KBM-7 (cell line): ENCODE results near the gene XCR1.
"Not testable (repeated sequence)": the region's sequence is repeated elsewhere in the genome, so short reads cannot be mapped to it uniquely, and the experiment has no call there.

Experiments used
- DNase-seq: peaks from one replicate; pipeline ENCODE4 v3.0.0-alpha.2; 2015
- in situ Hi-C: fragments of 300-500 bp; cut with MboI; formaldehyde crosslinking; loops from 2 replicates; pipeline ENCODE4 v1.14.3; 2020; ENCODE audit warnings: low sequenced_read_pairs, low pct_unique_long_range_greater_than_20kb, mixed read lengths

The XCR1 gene, protein sequence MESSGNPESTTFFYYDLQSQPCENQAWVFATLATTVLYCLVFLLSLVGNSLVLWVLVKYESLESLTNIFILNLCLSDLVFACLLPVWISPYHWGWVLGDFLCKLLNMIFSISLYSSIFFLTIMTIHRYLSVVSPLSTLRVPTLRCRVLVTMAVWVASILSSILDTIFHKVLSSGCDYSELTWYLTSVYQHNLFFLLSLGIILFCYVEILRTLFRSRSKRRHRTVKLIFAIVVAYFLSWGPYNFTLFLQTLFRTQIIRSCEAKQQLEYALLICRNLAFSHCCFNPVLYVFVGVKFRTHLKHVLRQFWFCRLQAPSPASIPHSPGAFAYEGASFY

DNA sequence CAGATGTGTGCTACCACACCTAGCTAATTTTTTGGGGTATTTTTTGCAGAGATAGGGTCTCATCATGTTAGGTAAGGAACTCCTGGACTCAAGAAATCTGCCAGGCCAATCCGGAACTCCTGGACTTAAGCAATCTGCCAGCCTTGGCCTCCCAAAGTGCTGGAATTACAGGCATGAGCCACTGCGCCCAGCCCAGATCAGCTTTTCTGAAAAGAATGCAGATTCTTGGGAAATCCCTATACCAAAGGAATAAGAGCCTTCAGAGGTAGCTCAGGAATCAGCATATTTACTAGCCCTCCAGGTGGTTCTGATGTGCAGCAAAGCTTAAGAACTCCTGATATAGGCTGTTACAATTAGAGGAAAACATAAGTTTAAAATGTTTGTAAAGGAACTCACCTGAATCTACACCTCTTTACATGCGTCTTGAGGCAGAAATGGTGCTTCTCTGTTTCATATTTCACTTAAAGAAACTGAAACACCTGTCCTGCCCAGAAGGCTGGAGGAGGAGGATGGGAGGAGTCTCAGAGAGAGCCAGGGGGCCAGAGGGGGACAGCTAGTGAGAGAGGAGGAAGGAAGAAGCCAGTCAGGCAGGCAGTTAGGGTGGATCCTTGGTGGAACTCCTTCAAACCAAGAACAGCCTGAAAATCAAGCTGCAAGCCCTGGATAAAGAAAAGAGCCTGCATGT is at the start of gene XCR1:
TSS of gene XCR1 (minus strand) at position 463 of the 685 bp plus-strand sequence. CDS start 5,536 bp downstream, outside the sequence.
- DNase-seq: no peak
- in situ Hi-C loops: no loop called here

DNA sequence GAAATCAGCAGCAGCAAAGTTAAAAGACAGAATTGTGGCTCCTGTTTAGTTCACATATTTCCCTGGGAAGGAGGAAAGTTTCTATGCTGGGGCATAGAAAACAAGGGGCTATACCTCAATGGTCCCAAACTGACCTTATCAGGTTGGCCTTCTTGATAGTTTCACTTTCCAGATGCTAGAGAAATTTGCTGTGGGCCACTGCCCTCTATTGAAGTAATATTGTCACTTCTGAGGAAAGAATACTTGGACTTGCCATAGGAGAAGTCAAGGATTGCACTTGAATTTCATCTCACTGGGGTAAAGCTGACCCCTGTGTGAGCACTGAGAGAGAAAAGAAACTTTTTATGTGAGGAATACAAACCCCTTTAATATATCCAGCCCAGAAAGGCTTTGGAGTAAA is 49.3 kb upstream of the XCR1 start:
- DNase-seq: peak; percentile 37
- in situ Hi-C loops: no loop called here

DNA sequence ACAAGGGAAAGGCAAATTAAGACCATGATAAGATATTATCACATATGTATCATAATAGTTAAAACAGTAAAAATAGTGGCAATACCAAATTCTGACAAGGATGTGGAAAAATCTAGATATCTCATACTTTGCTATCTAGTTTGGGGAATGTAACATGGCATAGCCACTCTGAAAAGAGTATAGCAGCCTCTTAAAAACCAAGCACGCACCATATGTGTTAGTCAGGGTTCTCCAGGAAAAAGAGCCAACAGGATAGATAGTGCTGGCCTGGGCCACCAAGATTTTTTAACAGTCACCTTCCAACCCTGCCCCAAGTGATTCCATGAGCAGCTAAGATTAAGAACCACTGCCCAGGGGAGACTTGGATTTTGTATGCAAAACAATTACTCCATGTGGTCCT is 48.5 kb upstream of the XCR1 start:
- in situ Hi-C loops: no loop called here
- DNase-seq: no peak

DNA sequence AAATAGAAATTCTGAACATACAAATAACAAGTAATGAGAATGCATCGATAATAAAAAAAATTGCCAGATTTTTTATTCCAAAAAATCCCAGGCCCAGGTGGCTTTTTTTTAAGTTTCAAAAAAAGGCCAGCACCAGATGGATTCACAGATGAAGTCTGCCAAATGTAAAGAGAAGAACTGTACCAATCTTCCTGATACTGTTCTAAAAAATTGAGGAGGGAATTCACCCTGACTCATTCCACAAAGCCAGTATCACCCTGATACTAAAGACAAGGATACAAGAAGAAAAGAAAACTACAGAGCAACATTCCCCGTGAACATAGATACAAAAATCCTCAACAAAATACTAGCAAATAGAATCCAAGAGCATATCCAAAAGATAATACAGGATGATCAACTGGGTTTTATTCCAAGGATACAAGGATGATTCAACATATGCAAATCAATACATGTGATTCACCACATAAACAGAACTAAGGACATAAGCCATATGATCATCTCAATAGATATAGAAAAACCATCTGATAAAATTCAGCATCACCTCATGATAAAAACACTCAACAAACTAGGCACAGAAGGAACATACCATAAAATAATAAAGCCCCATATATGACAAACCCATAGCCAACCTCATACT is 44.1 kb upstream of the XCR1 start:
- in situ Hi-C loops: no loop called here
- no peak for DNase-seq

DNA sequence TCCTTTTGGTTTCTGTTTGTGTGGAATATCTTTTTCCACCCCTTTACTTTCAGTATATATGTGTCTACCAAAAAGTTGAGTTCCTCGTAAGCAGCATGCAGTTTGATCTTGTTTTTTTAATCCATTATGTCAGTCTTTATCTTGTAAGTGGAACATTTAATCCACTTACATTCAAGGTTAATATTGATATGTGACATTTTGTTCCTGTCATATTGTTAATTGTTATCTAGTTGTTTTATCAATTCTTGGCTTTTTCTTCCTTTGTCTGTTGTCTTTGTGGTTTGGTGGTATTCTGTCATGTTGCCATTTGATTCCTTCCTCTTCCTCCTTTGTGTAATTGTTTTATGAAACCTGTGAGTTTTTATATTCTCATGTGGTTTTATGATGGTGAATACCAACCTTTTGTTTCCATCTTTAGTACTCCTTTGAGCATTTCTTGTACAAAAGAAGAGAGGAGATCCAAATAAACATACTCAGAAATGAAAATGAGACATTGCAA is 43.4 kb upstream of the XCR1 start:
- in situ Hi-C loops: no loop called here

DNA sequence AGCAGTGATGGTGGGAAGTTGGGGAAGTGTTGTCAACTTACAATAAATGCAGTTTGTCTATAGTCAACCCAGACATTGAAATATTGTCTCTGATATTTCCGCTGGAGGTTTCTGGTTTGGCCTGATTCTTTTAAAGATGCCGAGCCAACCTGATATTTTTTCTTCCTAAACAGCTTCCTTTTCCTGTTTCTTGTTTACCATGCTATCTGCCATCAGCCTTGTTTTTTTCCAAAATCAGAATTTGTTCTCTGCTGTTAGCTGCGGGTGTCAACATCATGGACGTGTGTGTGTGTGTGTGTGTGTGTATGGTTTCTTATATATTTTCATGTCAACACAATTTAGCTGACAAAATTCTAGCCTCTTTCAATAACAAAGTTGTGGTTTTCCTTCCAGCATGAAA is 41.2 kb upstream of the XCR1 start:
- no peak for DNase-seq
- in situ Hi-C loops: loop anchor here (10.0 kb wide), 1 partner anchor 124 kb away; the partner anchor contains the start of gene CXCR6

More for the DNA sequence above, 43.4 kb upstream of the XCR1 start:
- DNase-seq: peak; percentile 49

DNA sequence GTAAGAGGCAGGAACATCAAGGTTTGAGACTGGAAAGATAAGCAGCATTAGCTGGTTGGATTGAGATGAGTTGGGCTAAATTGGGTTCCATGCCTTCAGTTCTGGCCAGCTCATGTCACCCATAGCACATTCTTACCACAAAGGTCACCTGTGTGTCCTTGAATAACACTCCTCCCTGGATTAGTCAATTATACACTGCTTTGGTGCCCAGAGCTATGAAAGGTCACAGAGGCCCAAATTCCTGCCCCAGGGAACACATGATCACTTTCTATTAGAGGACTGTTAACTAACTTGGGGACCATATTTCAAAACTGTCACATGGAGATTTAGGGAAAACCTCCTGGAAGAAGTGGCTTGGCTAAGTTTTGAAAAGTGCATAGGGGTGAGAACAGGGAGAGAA is 40.1 kb upstream of the XCR1 start:
- in situ Hi-C loops: loop anchor here (10.0 kb wide), 1 partner anchor 123 kb away; the partner anchor contains the start of gene CXCR6
- no peak for DNase-seq

DNA sequence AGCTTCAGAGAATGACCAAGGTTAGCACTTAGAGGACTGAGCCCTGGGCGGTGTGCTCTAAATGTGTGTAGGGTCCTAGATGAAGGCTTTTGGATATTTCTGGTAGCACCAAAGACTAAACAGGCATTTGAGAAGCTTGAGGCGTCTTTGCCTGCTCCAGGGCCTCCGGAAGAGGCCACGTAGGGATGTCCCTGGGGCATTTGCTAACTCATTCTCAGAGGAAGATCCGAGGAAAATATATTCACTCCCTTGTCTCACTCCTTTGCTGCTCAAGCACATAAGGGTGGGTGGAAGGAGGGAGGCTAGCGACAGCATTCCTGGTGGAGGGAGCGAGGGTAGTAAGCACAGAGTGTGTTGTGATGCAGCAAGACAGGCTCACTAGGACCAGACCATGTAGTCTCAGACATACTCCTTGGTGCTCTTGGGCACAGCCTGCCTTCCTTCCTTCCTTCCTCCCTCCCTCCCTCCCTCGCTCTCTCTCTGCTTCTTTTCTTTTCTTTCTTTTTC is 38.5 kb upstream of the XCR1 start:
- in situ Hi-C loops: loop anchor here (10.0 kb wide), 1 partner anchor 121 kb away; the partner anchor contains the start of gene CXCR6
- DNase-seq: no peak

DNA sequence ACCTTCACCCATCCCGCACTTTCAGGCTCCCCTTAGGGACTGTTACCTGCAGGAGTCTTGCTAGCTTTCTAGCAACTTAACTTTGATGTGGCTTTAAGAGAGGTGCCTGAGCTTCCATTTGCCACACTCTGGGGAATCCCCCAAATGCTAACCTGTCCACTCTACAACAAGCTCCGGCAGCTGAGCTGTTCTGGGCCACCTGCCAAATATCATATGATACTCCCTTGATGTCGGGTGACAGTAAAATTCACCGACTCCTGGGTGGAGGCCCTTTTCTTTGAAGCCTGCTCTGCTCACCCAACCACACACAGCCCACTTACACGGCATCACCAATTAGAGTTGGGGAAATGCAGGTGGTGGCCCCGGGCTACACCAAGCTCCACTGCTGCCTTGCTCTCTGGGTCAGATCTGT is 38.0 kb upstream of the XCR1 start:
- no peak for DNase-seq
- in situ Hi-C loops: loop anchor here (10.0 kb wide), 1 partner anchor 120 kb away; the partner anchor contains the start of gene CXCR6

DNA sequence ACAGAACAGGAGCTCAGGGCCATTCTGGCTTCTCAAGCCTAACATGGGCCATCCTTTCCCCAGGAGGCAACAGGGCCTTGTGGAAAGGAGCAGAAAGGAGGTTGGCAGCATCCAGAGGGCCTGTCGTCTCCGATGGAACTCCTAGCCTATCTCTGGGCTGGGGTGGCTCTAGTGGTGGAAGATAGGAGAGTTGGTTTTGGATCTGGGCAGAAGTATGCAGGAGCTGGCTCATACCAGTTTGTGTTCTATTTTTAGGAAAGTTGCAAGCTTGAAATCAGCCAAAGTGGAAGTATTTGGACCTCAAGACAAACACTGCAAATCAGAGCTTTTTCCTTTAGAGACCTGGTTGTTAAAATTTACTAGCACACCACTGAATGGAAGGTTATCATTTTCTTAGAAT is 35.4 kb upstream of the XCR1 start:
- no peak for DNase-seq
- in situ Hi-C loops: loop anchor here (10.0 kb wide), 1 partner anchor 118 kb away; the partner anchor contains the start of gene CXCR6

DNA sequence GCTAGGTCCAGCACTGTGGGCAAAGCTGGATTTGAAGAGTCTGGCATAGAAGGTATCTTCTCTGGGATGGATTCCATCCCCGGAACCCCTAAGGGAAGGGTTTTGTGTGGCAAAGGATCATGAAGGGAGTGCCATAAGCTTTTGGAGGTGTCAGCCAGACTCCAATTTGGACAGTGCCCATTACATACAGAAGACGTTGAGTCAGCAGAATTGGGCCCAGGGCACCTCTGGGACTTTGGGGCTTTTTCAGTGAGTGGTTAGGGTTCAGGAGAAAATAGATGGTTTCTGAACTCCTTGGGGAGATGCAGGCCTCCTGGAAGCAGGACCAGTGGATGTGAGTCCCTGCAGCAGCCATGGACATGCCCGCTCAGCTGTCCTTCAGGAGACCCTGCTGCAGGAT is 34.6 kb upstream of the XCR1 start:
- in situ Hi-C loops: loop anchor here (10.0 kb wide), 1 partner anchor 117 kb away; the partner anchor contains the start of gene CXCR6
- DNase-seq: no peak

DNA sequence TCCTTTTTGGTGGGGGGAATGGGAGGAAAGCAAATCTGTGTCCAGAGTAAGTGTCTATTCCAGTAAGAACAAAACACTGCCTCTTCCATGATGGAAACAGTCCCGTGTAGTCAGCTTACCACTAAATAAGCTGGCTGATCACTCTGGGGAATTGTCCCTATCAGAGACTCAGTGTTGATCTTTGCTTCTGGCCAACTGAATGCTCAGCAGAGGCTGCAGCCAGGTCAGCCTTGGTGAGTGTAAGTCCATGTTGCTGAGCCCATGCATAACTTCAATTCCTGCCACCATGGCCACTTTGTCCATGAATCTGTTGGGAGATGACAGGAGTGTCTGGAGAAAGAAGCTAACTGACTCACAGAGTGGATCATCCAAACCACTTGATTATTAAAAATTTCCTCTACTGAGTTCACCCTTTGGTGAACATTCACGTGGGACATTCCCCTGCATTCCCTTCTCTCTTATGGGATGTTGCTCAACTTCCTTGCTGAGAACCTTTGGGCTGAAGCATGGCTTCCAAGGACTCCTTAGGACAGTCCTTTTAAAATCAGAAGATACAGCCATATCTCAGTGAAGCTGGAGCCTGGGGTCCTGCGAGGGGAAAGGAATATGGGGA is 33.9 kb upstream of the XCR1 start:
- in situ Hi-C loops: loop anchor here (10.0 kb wide), 1 partner anchor 116 kb away; the partner anchor contains the start of gene CXCR6
- DNase-seq: no peak

DNA sequence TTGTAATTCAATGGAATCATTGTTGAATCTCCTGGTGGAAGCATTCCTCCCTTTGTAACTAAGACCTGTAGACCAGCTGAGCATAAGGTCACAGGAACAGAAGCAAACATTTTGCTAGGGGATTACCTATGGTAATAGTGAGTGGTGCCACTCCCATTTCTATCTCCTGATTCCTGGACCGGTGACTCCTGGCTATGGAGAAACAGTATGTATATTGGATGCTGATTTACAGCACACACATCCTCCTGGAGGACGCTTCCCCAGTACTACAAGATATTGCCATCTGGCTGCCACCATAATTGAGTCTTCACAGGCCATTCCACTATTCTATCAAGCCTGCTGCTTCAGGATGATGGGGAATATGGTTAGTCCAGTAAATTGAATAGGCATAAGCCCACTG is 33.3 kb upstream of the XCR1 start:
- no peak for DNase-seq
- in situ Hi-C loops: loop anchor here (10.0 kb wide), 1 partner anchor 116 kb away; the partner anchor contains the start of gene CXCR6

DNA sequence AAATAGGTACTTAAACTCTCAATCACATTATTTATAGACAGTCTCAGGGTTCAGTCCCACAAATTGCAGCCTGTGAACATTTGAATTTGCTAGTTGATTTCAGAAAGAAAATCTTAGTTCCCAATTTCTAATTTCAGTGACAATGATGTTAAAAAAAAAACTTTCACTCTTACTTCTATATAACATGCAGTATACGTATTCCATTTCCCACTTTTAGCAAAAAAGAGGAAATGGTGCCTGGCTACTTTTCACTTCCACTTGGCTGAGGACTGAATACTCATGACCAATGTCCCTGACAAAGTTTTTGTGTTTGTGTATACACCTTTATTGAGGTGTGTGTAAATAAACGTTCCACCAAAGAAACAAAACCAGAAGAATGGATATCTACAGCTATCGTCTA is 32.1 kb upstream of the XCR1 start:
- in situ Hi-C loops: no loop called here
- DNase-seq: peak; percentile 29

DNA sequence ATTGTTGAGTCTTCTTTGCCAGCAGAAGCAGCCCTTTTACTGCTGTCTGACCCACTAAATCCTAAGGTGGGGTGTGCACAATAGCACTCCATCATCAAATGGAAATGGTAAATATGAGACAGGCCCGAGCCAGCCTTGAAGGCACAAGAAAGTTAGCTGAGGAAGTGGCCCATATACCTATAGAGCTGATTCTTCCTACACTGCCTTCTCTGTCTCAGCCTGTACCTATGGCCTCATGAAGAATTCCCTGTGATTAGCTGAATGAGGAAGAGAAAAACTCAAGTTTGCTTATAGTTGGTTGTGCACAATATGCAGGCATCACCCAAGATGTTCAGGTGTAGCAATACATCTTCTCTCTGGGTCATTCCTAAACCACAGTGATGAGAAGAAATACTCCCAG is 31.7 kb upstream of the XCR1 start:
- DNase-seq: no peak
- in situ Hi-C loops: no loop called here

DNA sequence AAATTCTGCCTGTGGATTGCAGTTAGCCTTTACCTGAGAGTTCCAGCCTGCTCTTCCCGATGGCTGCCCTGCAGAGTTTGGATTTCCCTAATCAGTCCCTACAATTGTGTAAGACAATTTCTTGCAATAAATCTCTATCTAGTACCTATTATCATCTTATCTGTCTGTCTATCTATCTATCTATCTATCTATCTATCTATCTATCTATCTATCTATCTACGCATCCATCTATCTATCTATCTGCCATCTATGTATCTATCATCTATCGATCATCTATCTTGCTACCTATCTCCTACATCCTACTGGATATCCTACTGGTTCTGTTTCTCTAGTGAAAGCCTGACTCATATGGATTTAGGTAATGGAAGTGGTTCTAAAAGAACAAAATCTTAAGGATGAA is 30.4 kb upstream of the XCR1 start:
- in situ Hi-C loops: no loop called here
- no peak for DNase-seq

DNA sequence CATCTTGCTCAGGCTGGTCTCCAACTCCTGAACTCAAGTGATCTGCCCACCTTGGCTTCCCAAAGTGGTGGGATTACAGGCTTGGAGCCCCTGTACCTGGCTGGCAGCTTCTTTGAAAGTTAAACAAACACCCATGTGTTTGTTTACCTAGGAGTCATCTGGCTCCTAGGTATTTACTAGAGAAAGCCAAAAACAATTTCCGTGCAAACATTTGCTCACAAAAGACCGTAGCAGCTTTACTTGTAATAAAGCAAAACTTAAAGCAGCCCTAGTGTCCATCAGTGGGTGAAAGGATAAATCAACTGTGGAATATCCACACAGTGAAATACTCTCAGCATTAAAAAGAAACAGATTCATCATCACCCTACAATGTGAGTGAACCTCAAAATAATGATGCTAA is 29.4 kb upstream of the XCR1 start:
- no peak for DNase-seq
- in situ Hi-C loops: no loop called here

DNA sequence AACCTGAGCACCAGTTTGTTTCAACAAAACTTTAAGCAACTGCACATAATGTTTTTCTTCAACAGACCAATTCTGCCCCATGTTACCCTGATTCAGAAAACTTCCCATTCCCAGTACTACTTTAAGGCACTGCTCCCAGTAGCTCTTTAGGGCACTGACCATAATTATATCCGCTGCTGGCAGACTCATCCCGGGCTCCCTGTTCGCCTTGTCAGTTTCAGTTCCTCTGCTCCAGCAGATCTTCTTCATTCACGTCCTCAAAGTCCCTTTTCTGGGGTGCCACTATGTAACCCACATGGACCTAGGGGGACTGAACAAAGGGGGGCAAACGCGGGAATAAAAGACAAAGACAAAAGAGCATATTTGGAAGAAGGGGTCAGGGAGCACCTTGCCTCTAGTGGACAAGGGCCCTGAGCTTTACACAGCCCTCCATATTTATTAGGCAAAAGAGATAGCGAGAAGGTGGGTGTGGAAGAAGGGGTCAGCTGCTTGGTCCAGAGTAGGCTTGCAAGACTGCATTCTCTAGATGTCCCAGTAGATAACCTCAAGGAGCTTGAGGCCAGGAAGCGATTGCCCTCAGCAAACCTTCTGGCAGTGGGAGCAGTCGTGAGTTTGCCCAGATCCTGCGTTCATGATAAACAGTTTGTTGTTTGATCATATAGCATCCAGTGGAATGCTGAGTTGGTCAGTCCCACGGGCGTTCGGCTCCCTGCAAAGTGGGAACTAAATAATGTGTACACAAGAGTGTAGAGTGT is 26.7 kb upstream of the XCR1 start:
- in situ Hi-C loops, DNase-seq: not testable (repeated sequence)
